SU-DHL-6 (cell line): ENCODE data around the gene EPB41L4A.

Experiments
- H2AFZ ChIP-seq: fragments of 200-600 bp; sonication (generic); 2 replicates; pipeline ENCODE4 v1.6.1; 2014; ENCODE audit warnings: low read depth, mild to moderate bottlenecking, moderate library complexity, mixed read lengths, antibody characterized with exemption, low read length; ENCODE audit not compliant: severe bottlenecking
- H3F3A ChIP-seq: fragments of 200-600 bp; shearing (Covaris generic); 2 replicates; pipeline ENCODE4 v1.6.0; 2016; ENCODE audit warnings: antibody characterized with exemption, mild to moderate bottlenecking; ENCODE audit not compliant: insufficient read depth
- H3K27ac ChIP-seq: fragments of 200-600 bp; sonication (generic); 2 replicates; pipeline ENCODE4 v1.5.1; 2016; ENCODE audit warnings: low read depth, mild to moderate bottlenecking, low read length, moderate library complexity, mixed read lengths
- H3K27me3 ChIP-seq: fragments of 200-600 bp; sonication (generic), shearing (Covaris generic); 2 replicates; pipeline ENCODE4 v1.6.0; 2014; ENCODE audit warnings: mild to moderate bottlenecking, low read length
- H3K36me3 ChIP-seq: fragments of 200-600 bp; sonication (generic); 2 replicates; pipeline ENCODE4 v1.6.1; 2014; ENCODE audit warnings: mild to moderate bottlenecking, low read length, mixed read lengths
- H3K4me2 ChIP-seq: fragments of 300-600, 200-600 bp; shearing (Covaris generic), sonication (generic); 2 replicates; pipeline ENCODE4 v1.6.0; 2014; ENCODE audit warnings: low read length, low read depth, mild to moderate bottlenecking; ENCODE audit not compliant: poor library complexity, severe bottlenecking
- H3K4me3 ChIP-seq: fragments of 200-600 bp; sonication (generic); 2 replicates; pipeline ENCODE4 v1.5.1; 2014; ENCODE audit warnings: antibody characterized with exemption, low read length, mild to moderate bottlenecking, mixed read lengths; ENCODE audit not compliant: insufficient read depth, poor library complexity, severe bottlenecking
- H3K79me2 ChIP-seq: fragments of 200-600 bp; sonication (generic); 2 replicates; pipeline ENCODE4 v1.6.1; 2014; ENCODE audit warnings: mild to moderate bottlenecking, low read length, moderate library complexity; ENCODE audit not compliant: insufficient read depth
- H3K9ac ChIP-seq: fragments of 200-600 bp; sonication (generic); 2 replicates; pipeline ENCODE4 v1.7.0; 2014; ENCODE audit warnings: mild to moderate bottlenecking, low read length
- H3K9me2 ChIP-seq: fragments of 200-600 bp; sonication (generic); replicated peaks from 2 replicates; pipeline ENCODE4 v1.6.1; 2014; ENCODE audit warnings: low read length; ENCODE audit not compliant: insufficient read depth
- H3K9me3 ChIP-seq: fragments of 200-600 bp; sonication (generic); 2 replicates; pipeline ENCODE4 v1.6.1; 2014; ENCODE audit warnings: low read length, mixed read lengths; ENCODE audit not compliant: insufficient read depth
- H4K20me1 ChIP-seq: fragments of 200-600 bp; sonication (generic); 2 replicates; pipeline ENCODE4 v1.6.1; 2014; ENCODE audit warnings: low read depth, mild to moderate bottlenecking, antibody characterized with exemption, low read length, moderate library complexity, mixed read lengths
- CTCF ChIP-seq: fragments of 200-600 bp; sonication (generic); IDR thresholded peaks from one replicate; pipeline ENCODE4 v1.5.1; 2017; ENCODE audit warnings: antibody characterized with exemption, mild to moderate bottlenecking, low read length, moderate library complexity; ENCODE audit not compliant: insufficient read depth, poor library complexity, severe bottlenecking
- EZH2phosphoT487 ChIP-seq: fragments of 200-600 bp; sonication (generic), shearing (Covaris generic); conservative IDR thresholded peaks from 2 replicates; pipeline ENCODE4 v1.6.1; 2018; ENCODE audit warnings: mild to moderate bottlenecking, antibody characterized with exemption, low read length, moderate library complexity, mixed read lengths

EPB41L4A gene

GRCh38 chr5:112417931-112418658 lies 982 bp downstream of the EPB41L4A start:
- Histone ChIP-seq H3K36me3 (no peaks in the 10 kb centered on the region), H3K4me3 (no peak overlapping the region), H3K9me2 (no peaks in the 10 kb centered on the region), H3F3A (no peaks in the 10 kb centered on the region), H3K9ac (no peak overlapping the region), H4K20me1 (no peaks in the 10 kb centered on the region), H3K9me3 (no peaks in the 10 kb centered on the region), H3K27me3 (no peaks in the 10 kb centered on the region), H2AFZ (no peak overlapping the region), H3K79me2 (no peaks in the 10 kb centered on the region), H3K4me2 (no peak overlapping the region), H3K27ac (no peak overlapping the region)
- TF ChIP-seq EZH2phosphoT487 (no peak), CTCF (no peak)

DNA sequence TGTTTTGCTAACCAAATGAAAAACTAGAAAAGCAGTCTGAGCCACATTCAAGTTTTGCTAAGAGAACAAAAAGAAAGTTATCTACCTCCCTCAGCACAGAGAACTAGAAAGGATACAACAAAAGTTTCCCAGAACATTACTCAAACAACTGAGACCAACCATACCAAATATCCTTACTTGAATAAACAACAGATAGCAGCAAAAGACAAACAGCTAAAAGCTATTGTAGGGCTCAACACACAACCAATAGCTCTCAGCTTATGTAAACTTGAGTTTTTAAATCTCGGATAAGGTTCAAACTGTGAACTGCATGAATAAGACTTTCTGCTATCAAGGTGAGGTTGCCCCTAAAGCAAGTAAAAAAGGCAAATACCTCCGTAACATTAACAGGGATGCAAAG lies 3.5 kb downstream of the EPB41L4A start:
- H3K79me2 ChIP-seq = no peaks in the 10 kb centered on the region
- no peaks in the 10 kb centered on the region for H3K27me3 ChIP-seq
- no peak overlapping the region for H3K27ac ChIP-seq
- TF ChIP-seq EZH2phosphoT487 (no peak), CTCF (no peak)
- H2AFZ ChIP-seq = no peak overlapping the region
- H3K9me3 ChIP-seq = no peaks in the 10 kb centered on the region
- H3K9ac ChIP-seq = no peak overlapping the region
- no peaks in the 10 kb centered on the region for H4K20me1 ChIP-seq
- no peaks in the 10 kb centered on the region for H3F3A ChIP-seq
- H3K9me2 ChIP-seq = no peaks in the 10 kb centered on the region
- no peaks in the 10 kb centered on the region for H3K36me3 ChIP-seq
- no peak overlapping the region for H3K4me3 ChIP-seq
- no peak overlapping the region for H3K4me2 ChIP-seq

GRCh38 chr5:112413611-112414010 lies 5.5 kb downstream of the EPB41L4A start:
- no peaks in the 10 kb centered on the region for H3K27me3 ChIP-seq

More at GRCh38 chr5:112413611-112414010, 5.5 kb downstream of the EPB41L4A start:
- Histone ChIP-seq H3K9me3 (no peaks in the 10 kb centered on the region), H3F3A (no peaks in the 10 kb centered on the region), H3K36me3 (no peaks in the 10 kb centered on the region), H3K4me2 (no peak overlapping the region), H3K4me3 (no peak overlapping the region), H3K79me2 (no peaks in the 10 kb centered on the region), H4K20me1 (no peaks in the 10 kb centered on the region), H3K9ac (no peak overlapping the region), H3K27ac (no peak overlapping the region), H3K9me2 (no peaks in the 10 kb centered on the region), H2AFZ (no peak overlapping the region)
- TF ChIP-seq CTCF = no peak
- no peak for TF ChIP-seq EZH2phosphoT487
